OCI-LY3 (cell line): ENCODE data around the gene MUC5B.

Experiments
- CTCF ChIP-seq: fragments of 200-600, 300-600 bp; sonication (generic); IDR thresholded peaks from 2 replicates; pipeline ENCODE4 v1.5.1; 2014; ENCODE audit warnings: antibody characterized with exemption, low read length, low read depth
- EZH2phosphoT487 ChIP-seq: fragments of 200-600 bp; shearing (Covaris generic); IDR thresholded peaks from 2 replicates; pipeline ENCODE4 v1.6.1; 2018; ENCODE audit warnings: antibody characterized with exemption, mixed run types, low read depth

GRCh38 chr11:1181853-1182535, 40.9 kb upstream of the MUC5B start:
- TF ChIP-seq CTCF (no peak), EZH2phosphoT487 (no peak)
